KBM-7 (cell line): ENCODE measurements around the gene SLC25A1.
"Not testable (repeated sequence)": the region's sequence is repeated elsewhere in the genome, so short reads cannot be mapped to it uniquely, and the experiment has no call there.

ENCODE experiments used
- DNase-seq: peaks from one replicate; pipeline ENCODE4 v3.0.0-alpha.2; 2015
- in situ Hi-C: fragments of 300-500 bp; cut with MboI; formaldehyde crosslinking; loops from 2 replicates; pipeline ENCODE4 v1.14.3; 2020; ENCODE audit warnings: low sequenced_read_pairs, low pct_unique_long_range_greater_than_20kb, mixed read lengths

The SLC25A1 gene

DNA sequence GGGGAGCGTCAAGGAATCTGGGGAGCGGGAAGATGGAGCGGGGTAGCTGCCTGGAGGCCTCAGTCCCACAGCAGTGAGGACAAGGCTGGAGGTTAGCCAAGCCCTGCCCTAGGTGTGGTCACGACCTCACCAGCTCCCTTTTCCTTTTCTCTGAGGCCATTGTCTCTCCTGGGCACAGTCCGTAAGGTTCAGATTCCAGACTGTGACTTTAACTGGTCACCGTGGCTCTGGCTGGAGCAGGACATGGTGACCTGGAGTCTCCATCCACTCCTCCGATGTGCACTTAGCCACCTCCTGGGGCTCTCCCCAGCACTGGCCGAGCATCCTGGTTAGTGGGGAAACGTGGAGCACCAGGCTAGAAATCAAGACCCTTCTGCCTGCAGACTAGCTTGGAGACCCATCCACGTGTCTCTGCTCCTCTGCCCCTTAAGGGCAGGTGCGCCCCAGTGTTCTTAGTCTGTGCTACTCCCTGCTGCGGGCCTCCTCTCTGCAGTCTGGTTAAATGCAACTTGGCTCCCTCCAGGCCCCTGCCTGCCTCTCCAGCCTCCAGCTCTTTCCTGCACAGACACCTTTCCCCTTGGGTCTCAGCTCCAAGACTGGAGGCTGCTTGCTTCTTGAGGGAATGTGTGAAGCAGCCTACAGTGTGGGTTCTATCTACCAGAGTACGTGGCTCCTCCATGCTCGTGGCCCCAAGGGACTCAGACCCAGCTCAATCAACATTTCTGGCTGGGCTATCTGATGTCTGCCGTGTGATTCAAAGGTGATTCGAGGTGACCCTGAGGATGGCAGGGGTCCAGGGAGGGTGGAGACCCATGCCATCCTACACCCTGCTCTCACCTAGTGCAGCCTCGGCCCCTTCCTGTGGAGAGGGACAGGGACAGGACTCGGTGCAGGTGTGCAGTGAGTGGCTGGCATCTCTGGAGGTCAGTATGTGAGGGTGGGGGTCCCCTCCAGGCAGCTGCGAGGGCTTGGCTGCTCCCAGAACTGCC is 5.2 kb downstream of the SLC25A1 start:
- no peak for DNase-seq
- in situ Hi-C loops = no loop called here

DNA sequence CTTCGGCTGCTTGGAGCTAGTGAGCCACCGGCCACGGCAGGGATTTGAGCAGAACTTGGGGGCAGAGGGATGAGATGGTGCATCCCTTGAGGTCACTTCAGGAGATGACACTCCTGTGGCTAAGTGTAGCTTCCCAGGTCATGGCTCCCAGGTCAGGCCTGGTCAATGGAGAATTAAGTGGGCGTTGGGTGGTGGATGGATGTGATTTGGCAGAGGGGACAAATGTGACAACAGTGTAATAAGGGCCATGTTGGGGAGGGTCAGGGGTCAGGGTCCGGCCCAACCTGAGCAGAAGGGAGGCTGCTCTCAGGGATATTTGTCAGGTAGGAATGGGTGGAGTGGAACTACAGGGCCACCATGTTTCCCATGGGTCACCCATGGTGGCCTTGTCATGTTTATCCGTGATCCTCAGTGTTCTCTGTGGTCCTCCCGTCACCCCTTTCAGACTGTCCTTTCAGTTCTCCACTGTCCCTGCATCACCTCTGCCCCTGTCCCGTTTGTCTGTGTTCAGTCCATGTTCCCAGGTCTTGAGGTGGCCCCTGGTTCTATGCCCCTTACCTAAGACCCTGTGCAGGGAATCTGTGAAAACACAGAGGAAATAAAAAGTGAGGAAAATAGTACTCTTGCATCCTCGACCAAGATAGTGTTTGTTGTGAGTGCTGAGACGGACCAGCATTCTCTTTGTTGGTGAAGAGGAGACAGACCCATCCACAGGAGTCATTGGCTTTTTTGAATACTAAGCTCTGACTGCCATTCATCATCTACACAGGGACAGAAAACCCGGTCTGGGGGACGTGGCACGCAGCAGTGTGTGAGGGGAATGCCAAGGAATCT is 6.1 kb downstream of the SLC25A1 start:
- no peak for DNase-seq
- in situ Hi-C loops = no loop called here

DNA sequence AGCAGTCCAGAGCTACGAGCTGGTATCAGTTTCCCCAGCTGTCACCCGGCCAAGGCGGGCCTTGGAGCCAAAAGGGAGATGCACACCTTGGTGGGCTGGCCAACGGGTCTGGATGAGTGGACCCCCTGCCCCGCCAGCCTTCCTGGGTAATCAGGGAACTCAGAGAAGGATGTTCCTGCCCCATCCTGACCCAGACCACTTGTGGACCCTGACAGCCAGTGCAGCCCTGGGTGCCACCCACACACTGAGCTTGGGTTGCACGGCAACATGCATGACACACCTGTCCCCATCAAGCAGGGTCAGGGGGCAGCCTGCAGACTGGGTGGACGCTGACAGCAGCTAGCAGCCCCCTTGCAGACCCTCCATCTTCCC is 8.6 kb downstream of the SLC25A1 start:
- in situ Hi-C loops = no loop called here
- no peak for DNase-seq

DNA sequence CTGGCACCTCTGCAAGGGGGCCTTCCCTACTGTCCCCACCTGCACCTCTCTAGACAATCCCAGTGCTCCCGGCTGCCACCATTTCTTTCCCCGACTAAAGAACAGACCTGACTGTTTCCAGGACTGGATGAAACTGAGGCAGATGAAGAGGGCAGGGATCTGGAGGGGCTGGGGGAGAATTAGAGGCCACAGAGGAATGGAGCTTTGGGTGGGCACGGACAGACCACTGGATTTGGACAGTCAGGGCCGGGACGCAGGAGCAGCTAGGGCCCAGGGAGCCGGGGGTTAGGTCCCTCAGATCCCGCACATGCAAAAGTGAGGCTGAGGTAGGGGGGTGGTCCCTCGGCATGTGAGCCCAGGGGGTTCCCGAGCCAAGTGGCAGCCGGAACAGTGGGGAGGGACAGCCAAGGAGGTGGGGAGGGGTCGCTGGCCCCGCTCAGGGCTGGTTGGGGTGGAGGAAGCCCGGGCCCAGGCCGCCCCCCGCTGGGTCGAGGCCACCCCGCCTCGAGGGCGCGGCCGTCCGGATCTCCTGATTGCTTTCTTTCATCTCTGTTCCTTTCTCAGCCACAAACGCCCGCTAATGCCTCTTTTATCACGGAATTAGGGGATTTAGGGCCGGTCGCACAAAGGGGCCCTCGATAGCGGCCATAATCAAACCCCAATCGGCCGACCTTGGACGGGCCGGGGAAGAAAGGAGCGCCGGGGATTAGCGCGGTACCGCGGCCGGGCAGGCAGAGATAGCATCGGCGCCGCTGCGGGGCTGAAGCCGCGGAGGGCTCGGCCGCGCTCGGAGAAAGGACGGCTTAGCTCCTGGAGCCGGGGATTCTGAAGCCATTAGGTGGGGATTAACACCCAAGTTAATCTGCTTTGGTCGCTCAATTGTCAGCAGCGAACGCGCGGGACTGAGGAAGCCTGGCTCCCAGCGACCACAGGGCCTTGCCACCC is 9.3 kb downstream of the SLC25A1 start:
- in situ Hi-C loops = no loop called here
- DNase-seq = no peak

- DNase-seq = no peak
- in situ Hi-C loops = no loop called here
Observed at GRCh38 chr22:19168088-19168890, 10.2 kb downstream of the SLC25A1 start.

DNA sequence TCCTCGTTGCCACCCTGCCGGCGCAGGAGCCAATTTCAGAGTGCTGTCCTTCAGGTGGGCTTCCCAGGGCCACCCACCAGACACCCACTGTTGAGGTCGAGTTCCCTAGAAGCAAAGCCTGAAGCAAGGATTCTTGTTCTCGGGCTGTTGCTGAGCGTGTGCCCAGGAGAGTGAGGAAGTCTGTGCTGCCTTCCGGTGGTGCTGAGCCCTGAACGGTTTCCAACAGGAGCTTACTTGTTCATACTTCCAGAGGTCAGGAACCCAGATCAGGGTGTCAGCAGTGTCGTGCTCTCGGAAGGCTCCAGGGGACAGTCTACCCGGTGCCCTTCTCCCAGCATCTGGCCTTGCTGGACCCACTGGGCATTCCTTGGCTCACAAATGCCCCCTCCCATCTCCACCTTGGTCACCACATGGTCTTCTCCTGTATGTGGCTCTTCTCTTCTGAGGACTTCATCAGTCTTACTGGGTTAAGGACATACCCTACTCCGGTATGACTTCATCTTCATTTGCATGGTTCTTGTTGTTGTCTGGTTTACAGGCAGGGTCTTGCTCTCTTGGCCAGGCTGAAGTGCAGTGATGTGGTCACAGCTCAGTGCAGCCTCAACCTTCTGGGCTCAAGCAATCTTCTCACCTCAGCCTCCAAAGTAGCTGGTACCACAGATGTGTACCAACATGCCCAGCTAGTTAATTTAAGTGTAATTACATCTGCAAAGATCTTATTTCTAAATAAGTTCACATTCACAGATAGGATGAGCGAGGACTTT is 11.2 kb downstream of the SLC25A1 start:
- no peak for DNase-seq
- in situ Hi-C loops = no loop called here

DNA sequence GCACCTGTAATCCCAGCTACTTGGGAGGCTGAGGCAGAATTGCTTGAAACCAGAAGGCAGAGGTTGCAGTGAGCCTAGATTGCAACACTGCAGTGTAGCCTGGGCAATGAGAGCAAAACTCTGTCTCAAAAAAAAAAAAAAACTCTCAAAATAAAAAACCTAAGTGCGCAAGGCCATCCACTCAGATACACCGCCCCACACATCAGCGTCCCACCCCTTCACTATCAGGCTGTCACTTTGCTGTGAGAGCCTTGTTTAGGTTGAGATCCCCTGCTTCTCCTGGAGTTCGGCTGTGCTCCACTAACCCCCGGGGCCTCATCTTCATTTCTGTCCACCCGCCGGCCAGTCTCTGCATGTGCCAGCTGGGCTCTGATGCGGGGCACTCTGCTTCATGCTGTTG is 12.1 kb downstream of the SLC25A1 start:
- DNase-seq = no peak
- in situ Hi-C loops = no loop called here

DNA sequence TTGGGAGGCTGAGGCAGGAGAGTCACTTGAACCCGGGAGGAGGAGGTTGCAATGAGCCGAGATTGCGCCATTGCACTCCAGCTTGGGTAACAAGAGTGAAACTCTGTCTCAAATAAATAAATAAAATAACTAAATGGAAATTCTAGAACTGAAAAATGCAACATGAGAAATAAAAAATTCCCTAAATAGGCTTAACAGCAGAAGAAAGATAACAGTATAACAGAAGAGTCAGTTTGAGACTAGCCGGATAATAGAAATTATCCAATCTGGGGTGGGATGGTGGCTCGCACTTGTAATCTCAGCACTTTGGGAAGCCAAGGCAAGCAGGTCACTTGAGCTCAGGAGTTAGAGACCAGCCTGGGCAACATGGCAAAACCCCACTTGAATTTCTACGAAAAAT is 14.1 kb downstream of the SLC25A1 start:
- in situ Hi-C loops = no loop called here

DNA sequence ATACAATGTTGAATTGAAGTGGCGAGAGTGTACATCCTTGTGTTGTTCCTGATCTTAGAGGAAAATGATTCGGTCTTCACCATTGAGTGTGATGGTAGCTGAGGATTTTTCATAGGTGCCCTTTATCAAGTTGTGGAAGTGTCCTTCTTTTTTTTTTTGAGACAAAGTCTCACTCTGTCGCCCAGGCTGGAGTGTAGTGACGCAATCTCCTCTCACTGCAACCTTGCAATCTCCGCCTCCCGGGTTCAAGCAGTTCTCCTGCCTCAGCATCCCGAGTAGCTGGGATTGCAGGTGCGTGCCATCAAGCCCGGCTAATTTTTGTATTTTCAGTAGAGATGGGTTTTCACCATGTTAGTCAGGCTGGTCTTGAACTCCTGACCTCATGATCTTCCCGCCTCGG is 19.9 kb downstream of the SLC25A1 start:
- DNase-seq, in situ Hi-C loops: not testable (repeated sequence)

More for the DNA sequence above, 14.1 kb downstream of the SLC25A1 start:
- no peak for DNase-seq

DNA sequence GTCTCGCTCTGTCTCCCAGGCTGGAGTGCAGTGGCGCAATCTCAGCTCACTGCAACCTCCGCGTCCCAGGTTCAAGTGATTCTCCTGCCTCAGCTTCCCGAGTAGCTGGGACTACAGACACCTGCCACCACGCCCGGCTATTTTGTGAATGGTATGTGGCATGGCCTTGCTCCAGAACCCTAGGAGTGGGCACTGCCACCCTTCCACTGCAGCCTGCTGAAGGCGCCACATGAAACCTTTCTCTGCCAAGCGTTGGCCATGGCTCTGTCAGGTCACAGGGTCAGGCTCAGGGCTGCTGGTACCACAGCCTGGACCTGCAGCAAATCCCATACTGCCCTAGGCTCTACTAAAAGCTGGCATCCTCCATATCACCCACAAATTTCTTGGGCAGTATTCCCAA is 22.4 kb downstream of the SLC25A1 start:
- DNase-seq = not testable (repeated sequence)

DNA sequence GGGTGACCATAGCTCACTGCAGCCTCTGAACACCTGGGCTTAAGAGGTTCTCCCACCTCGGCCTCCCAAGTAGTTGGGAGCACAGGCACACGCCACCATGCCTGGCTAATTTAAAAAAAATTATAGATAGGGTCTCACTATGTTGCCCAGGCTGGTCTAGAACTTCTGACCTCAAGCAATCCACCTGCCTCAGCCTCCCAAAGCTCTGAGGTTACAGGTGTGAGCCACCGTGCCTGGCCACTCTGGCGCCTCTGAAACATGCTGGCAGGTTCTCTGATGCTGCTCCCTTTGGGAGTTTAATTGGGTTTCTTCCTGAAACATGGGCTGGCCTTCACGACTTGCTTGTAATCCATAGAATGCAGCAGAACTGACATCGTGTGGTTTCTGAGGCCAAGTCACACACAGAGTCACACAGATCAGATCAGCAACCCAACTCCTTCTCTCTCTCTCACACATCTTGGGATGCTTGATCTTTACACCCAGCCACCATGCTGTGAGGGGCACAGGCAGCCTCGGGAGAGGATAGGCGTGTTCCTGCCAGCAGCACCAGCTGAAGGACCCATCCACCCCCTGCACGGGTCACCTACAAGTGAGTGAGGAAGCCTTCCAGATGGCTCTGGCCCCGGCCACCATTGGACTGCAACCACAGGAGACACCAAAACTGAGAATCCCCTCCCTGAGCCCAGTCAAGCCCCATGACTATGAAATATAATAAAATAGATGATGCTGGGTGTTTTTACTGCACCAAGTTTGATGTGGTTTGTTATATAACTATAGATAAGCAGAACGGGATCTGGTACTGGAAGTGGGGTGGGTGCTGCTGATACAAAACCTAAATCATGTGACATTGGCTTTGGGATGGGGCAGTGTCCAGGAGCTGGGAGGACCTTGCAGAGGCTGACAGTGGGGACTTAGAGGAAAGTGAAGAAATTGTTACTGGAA is 25.3 kb downstream of the SLC25A1 start:
- in situ Hi-C loops = no loop called here
- DNase-seq = no peak

More for the DNA sequence above, 22.4 kb downstream of the SLC25A1 start:
- in situ Hi-C loops = not testable (repeated sequence)

GRCh38 chr22:19151329-19152191 is 27.0 kb downstream of the SLC25A1 start:
- in situ Hi-C loops = no loop called here
- DNase-seq = no peak

DNA sequence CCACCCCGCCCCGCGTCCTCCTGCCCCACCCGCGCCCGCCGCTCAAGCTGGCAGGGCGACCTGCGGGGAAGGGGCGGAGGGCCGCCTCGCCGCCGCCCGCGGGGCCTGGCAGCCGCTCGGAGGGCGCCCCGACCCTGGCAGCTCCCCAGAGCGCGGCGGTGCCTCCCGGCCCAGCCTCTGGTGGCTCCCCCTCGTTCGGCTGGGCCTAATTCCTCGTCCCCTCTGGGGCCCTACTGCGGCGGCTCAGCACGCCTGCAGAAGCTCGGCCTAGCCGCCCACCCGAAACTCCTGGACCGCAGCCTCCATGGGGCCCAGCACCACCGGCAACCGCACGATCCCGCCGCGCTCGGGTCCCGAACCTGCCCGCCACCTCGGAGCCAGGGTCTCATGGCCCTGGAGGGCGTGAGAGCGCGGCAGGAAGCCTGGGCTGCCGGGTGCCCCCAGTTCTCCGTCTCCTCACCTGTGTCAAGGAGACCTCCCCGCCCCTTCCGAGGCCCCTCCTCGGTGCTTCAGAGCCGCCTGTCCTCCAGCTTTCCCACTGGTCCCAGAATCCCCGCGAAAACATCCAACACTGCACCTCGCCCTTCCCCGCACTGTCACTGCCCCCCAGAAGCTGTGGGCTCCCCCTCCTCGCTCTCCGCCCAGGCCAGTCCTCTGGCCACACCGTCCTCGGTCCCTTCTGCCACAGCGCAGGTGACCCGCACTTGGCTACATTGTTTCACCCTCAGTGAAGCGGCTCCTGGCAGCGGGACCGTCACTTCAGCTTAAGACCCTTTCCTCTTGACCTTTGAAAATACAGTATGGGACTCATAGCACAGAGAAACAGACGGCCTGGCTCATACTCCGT is 27.8 kb downstream of the SLC25A1 start:
- in situ Hi-C loops = no loop called here
- DNase-seq = no peak

DNA sequence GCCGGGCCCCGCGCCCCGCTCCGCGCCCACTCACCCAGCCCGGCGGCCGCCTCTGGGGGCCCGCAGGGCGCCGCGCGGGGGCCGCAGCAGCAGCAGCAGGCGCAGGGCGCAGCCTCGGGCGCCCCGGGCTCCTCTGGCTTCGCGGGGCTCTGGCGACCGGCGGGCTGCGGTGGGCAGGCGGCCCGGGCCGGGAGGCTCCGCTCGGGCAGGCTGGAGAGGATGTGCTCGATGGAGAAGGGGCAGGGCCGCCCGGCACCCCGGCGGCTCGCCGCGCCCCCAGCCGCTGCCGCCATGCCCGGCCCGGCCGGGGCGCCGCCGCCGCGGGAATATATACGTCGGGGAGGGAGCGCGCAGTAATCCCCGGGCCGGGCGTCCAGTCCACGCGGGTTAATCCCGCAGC is 28.5 kb downstream of the SLC25A1 start, which contains the start of gene GSC2:
Gene GSC2 (minus strand): TSS at position 302 of the 400 bp plus-strand sequence. CDS start 9 bp downstream, at position 293.
- in situ Hi-C loops = no loop called here

More for the DNA sequence above, 28.5 kb downstream of the SLC25A1 start, which contains the start of gene GSC2:
- DNase-seq = no peak
